ENCODE measurements around the gene ARHGAP19. TPM values are rescaled to one million over a fixed set of nuclear protein-coding genes. Genes with fewer than 3 reads are reported as not detected.
A peak's percentile ranks its signal among the peaks of the same experiment; 100 is the strongest.

Gene ARHGAP19
- polyA plus RNA-seq, 3 donors = 8.3 to 10.6 (median 10.2) TPM

- peak overlapping the region in 1 of 2 donors; percentile 79 for H3K27ac ChIP-seq (ENCODE audit: low read depth in 1 of 2, low read length in 2 of 2)
- intact Hi-C loops (cut with micrococcal nuclease) = loop anchor here in 1 of 2 donors (5.0 kb wide), 1 partner anchor 54 kb away; the partner anchor contains the start of gene FRAT2
- H3K4me3 ChIP-seq (replicated peaks in 1 of 3; ENCODE audit: low read depth in 2 of 3, low read length in 3 of 3) = no peak overlapping the region
- Mint-ChIP-seq H3K4me3 (no peak overlapping the region), H3K27ac (peak overlapping the region; percentile 68 to 90 (median 75)), H3K27me3 (ENCODE audit: low read depth in 3 of 3) (peaks cover 0 to 2% (median 0%) of the 10 kb centered on the region in 3 donors), H3K4me1 (peaks cover 34% of the 10 kb centered on the region), H3K9me3 (no peaks in the 10 kb centered on the region), H3K36me3 (peaks cover 0 to 8% of the 10 kb centered on the region in 2 donors)
- H3K9me3 ChIP-seq (replicated peaks in 1 of 2; ENCODE audit: control insufficient read depth in 1 of 2, insufficient read depth in 1 of 2, low read length in 2 of 2) = no peaks in the 10 kb centered on the region
- no peaks in the 10 kb centered on the region for H3K27me3 ChIP-seq (ENCODE audit: control insufficient read depth in 2 of 2, insufficient read depth in 2 of 2, low read length in 2 of 2)
- no peaks in the 10 kb centered on the region for H3K36me3 ChIP-seq (replicated peaks in 1 of 2; ENCODE audit: control insufficient read depth in 1 of 2, insufficient read depth in 2 of 2, low read length in 2 of 2)
- no peak overlapping the region for H2AFZ ChIP-seq (ENCODE audit: insufficient read depth, low read depth, low read length, poor library complexity, severe bottlenecking)
- peak; percentile 75 for TF ChIP-seq CTCF (IDR thresholded peaks at IDR 0.05)
- peak; percentile 27 to 63 (median 54) for DNase-seq
- H3K9ac ChIP-seq (ENCODE audit: insufficient read depth, low read length, poor library complexity, severe bottlenecking) = no peak overlapping the region
- H3K79me2 ChIP-seq (ENCODE audit: insufficient read depth, low read length) = peaks cover 77% of the 10 kb centered on the region
- peak overlapping the region; percentile 6 for H3K4me2 ChIP-seq (replicated peaks; ENCODE audit: extremely low read depth, low read length, poor library complexity, severe bottlenecking)
- peaks cover 21 to 27% of the 10 kb centered on the region in 2 donors for H3K4me1 ChIP-seq (ENCODE audit: control insufficient read depth in 1 of 2, insufficient read depth in 2 of 2, low read length in 2 of 2)
- H4K20me1 ChIP-seq (ENCODE audit: insufficient read depth, low read length) = no peaks in the 10 kb centered on the region
Measured at GRCh38 chr10:97278491-97278989, 13.9 kb downstream of the ARHGAP19 start.

- Histone ChIP-seq H3K9me3 (replicated peaks in 1 of 2; ENCODE audit: control insufficient read depth in 1 of 2, insufficient read depth in 1 of 2, low read length in 2 of 2) (no peaks in the 10 kb centered on the region), H3K36me3 (replicated peaks in 1 of 2; ENCODE audit: control insufficient read depth in 1 of 2, insufficient read depth in 2 of 2, low read length in 2 of 2) (no peaks in the 10 kb centered on the region), H4K20me1 (ENCODE audit: insufficient read depth, low read length) (no peaks in the 10 kb centered on the region), H3K4me2 (replicated peaks; ENCODE audit: extremely low read depth, low read length, poor library complexity, severe bottlenecking) (no peak overlapping the region), H3K79me2 (ENCODE audit: insufficient read depth, low read length) (peaks cover 76% of the 10 kb centered on the region), H3K9ac (ENCODE audit: insufficient read depth, low read length, poor library complexity, severe bottlenecking) (no peak overlapping the region), H3K4me1 (ENCODE audit: control insufficient read depth in 1 of 2, insufficient read depth in 2 of 2, low read length in 2 of 2) (peaks cover 21 to 27% of the 10 kb centered on the region in 2 donors), H3K27me3 (ENCODE audit: control insufficient read depth in 2 of 2, insufficient read depth in 2 of 2, low read length in 2 of 2) (no peaks in the 10 kb centered on the region), H2AFZ (ENCODE audit: insufficient read depth, low read depth, low read length, poor library complexity, severe bottlenecking) (no peak overlapping the region), H3K4me3 (replicated peaks in 1 of 3; ENCODE audit: low read depth in 2 of 3, low read length in 3 of 3) (no peak overlapping the region), H3K27ac (ENCODE audit: low read depth in 1 of 2, low read length in 2 of 2) (no peak overlapping the region)
- intact Hi-C loops (cut with micrococcal nuclease) = loop anchor here in 1 of 2 donors (5.0 kb wide), 1 partner anchor 55 kb away; the partner anchor contains the start of gene FRAT2
- Mint-ChIP-seq H3K36me3 (peaks cover 0 to 12% of the 10 kb centered on the region in 2 donors), H3K4me3 (no peak overlapping the region), H3K27me3 (ENCODE audit: low read depth in 3 of 3) (peaks cover 0 to 2% (median 0%) of the 10 kb centered on the region in 3 donors), H3K9me3 (no peaks in the 10 kb centered on the region), H3K27ac (peak overlapping the region in 2 of 7 donors; percentile 17 to 23), H3K4me1 (peaks cover 34% of the 10 kb centered on the region)
- DNase-seq = no peak
- no CpG with 5 or more reads among the region's 1 CpG for WGBS (ENCODE audit: insufficient coverage)
- TF ChIP-seq CTCF (IDR thresholded peaks at IDR 0.05) = no peak
Measured at GRCh38 chr10:97277551-97277950, 14.9 kb downstream of the ARHGAP19 start.
